CD14-positive monocyte (primary cell): ENCODE data around the gene ZBTB26. TPM values are rescaled to one million over a fixed set of nuclear protein-coding genes. Genes with fewer than 3 reads are reported as not detected.

Experiments
- DNase-seq, 3 donors: peaks; one replicate each; pipeline ENCODE4 v3.0.0-alpha.2; 2011 to 2022
- H2AFZ ChIP-seq: 2 replicates; pipeline ENCODE4 v1.6.0; 2012; ENCODE audit warnings: mild to moderate bottlenecking, low read depth, low read length, inconsistent platforms; ENCODE audit not compliant: insufficient read depth, poor library complexity, severe bottlenecking
- H3K27ac ChIP-seq, 2 donors: 1 replicate in 1 of 2; 2 replicates in 1 of 2; pipeline ENCODE4 v1.5.1; 2012 to 2013; ENCODE audit warnings: low read length in 2 of 2, control low read depth in 1 of 2, inconsistent platforms in 1 of 2, low read depth in 1 of 2, mild to moderate bottlenecking in 1 of 2
- H3K27me3 ChIP-seq, 2 donors: one replicate each; pipeline versions ENCODE4 v1.6.0 to v1.6.1; 2011 to 2013; ENCODE audit warnings: low read length in 2 of 2; ENCODE audit not compliant: control insufficient read depth in 2 of 2, insufficient read depth in 2 of 2
- H3K36me3 ChIP-seq, 2 donors: replicated peaks in 1 of 2; 1 replicate in 1 of 2; 2 replicates in 1 of 2; pipeline versions ENCODE4 v1.5.1 to v1.6.1; 2012 to 2013; ENCODE audit warnings: low read length in 2 of 2, control low read depth in 1 of 2, inconsistent platforms in 1 of 2, mild to moderate bottlenecking in 1 of 2; ENCODE audit not compliant: insufficient read depth in 2 of 2, control insufficient read depth in 1 of 2
- H3K4me1 ChIP-seq, 2 donors: 1 replicate in 1 of 2; 2 replicates in 1 of 2; pipeline versions ENCODE4 v1.5.1 to v1.6.1; 2012 to 2013; ENCODE audit warnings: low read length in 2 of 2, control low read depth in 1 of 2, inconsistent platforms in 1 of 2, mild to moderate bottlenecking in 1 of 2, moderate library complexity in 1 of 2; ENCODE audit not compliant: insufficient read depth in 2 of 2, control insufficient read depth in 1 of 2
- H3K4me2 ChIP-seq: replicated peaks from 2 replicates; pipeline ENCODE3; 2012; ENCODE audit warnings: low read length, moderate library complexity, mild to moderate bottlenecking; ENCODE audit not compliant: poor library complexity, severe bottlenecking; ENCODE audit errors: extremely low read depth
- H3K4me3 ChIP-seq, 3 experiments: fragments of 200-600 bp in 1 of 3; sonication (generic) in 1 of 3; replicated peaks in 1 of 3; 1 replicate in 2 of 3; 2 replicates in 1 of 3; pipeline ENCODE4 v1.5.1; 2011 to 2013; ENCODE audit warnings: low read length in 3 of 3, mild to moderate bottlenecking in 3 of 3, control low read depth in 2 of 3, low read depth in 2 of 3, inconsistent platforms in 1 of 3, moderate library complexity in 1 of 3
- H3K79me2 ChIP-seq: 2 replicates; pipeline ENCODE4 v1.6.0; 2012; ENCODE audit warnings: mild to moderate bottlenecking, control low read depth, inconsistent platforms, low read length, moderate library complexity; ENCODE audit not compliant: insufficient read depth
- H3K9ac ChIP-seq: 2 replicates; pipeline ENCODE4 v1.6.0; 2017; ENCODE audit warnings: low read length, mild to moderate bottlenecking; ENCODE audit not compliant: insufficient read depth, poor library complexity, severe bottlenecking
- H3K9me3 ChIP-seq, 2 donors: replicated peaks in 1 of 2; 1 replicate in 1 of 2; 2 replicates in 1 of 2; pipeline versions ENCODE4 v1.5.1 to v1.6.1; 2012 to 2013; ENCODE audit warnings: low read length in 2 of 2, control low read depth in 1 of 2; ENCODE audit not compliant: control insufficient read depth in 1 of 2, insufficient read depth in 1 of 2
- H4K20me1 ChIP-seq: 2 replicates; pipeline ENCODE4 v1.6.0; 2012; ENCODE audit warnings: mild to moderate bottlenecking, low read length, control low read depth, moderate library complexity; ENCODE audit not compliant: insufficient read depth
- H3K27ac Mint-ChIP-seq, 7 donors: one replicate each; pipeline ENCODE4 v1.8.0; 2020; ENCODE audit warnings: mild to moderate bottlenecking in 7 of 7, mixed read lengths in 7 of 7, moderate library complexity in 6 of 7, inconsistent platforms in 2 of 7
- H3K27me3 Mint-ChIP-seq, 3 donors: one replicate each; pipeline ENCODE4 v1.8.0; 2021 to 2022; ENCODE audit warnings: low read depth in 3 of 3, mild to moderate bottlenecking in 3 of 3, mixed read lengths in 3 of 3, moderate library complexity in 3 of 3, inconsistent platforms in 1 of 3
- H3K36me3 Mint-ChIP-seq, 2 donors: one replicate each; pipeline ENCODE4 v1.8.0; 2020; ENCODE audit warnings: mixed read lengths in 2 of 2, inconsistent platforms in 1 of 2, mild to moderate bottlenecking in 1 of 2
- H3K4me1 Mint-ChIP-seq: one replicate; pipeline ENCODE4 v1.8.0; 2020; ENCODE audit warnings: mild to moderate bottlenecking, mixed read lengths
- H3K4me3 Mint-ChIP-seq, 2 donors: one replicate each; pipeline ENCODE4 v1.8.0; 2020; ENCODE audit warnings: mild to moderate bottlenecking in 2 of 2, mixed read lengths in 2 of 2, moderate library complexity in 1 of 2
- H3K9me3 Mint-ChIP-seq, 7 donors: one replicate each; pipeline ENCODE4 v1.8.0; 2020 to 2022; ENCODE audit warnings: mixed read lengths in 7 of 7, mild to moderate bottlenecking in 6 of 7, moderate library complexity in 6 of 7, inconsistent platforms in 2 of 7
- CTCF ChIP-seq: fragments of 200-600 bp; IDR thresholded peaks from one replicate; pipeline ENCODE4 v1.8.0; 2022; ENCODE audit warnings: antibody characterized with exemption, mild to moderate bottlenecking
- WGBS: methylation state at CpG from one replicate; pipeline ENCODE4 v1.1.5; 2013; ENCODE audit warnings: missing lambda C conversion rate; ENCODE audit not compliant: insufficient coverage; 5-methylcytosine and 5-hydroxymethylcytosine counted together
- intact Hi-C, 2 donors: fragments of 100-400 bp; cut with micrococcal nuclease; formaldehyde crosslinking; loops; one replicate each; pipeline versions ENCODE4 v1.15.0 to v1.15.1; 2023
- polyA minus RNA-seq: library from RNA; depleted of rRNA, polyadenylated mRNA; stranded (reverse); fragments of >200 nt; gene quantifications from 2 replicates; pipeline ENCODE4 v1.2.3, GENCODE V29; 2012
- polyA plus RNA-seq, 3 donors: library from polyadenylated mRNA; depleted of rRNA in 1 of 3; unstranded in 2 of 3; stranded (reverse) in 1 of 3; fragments of 300-500 nt in 2 of 3; fragments of >200 nt in 1 of 3; fragmentation: Illumina TruSeq in 2 of 3; gene quantifications; 1 replicate in 2 of 3; 2 replicates in 1 of 3; pipeline ENCODE4 v1.2.3, GENCODE V29; 2012 to 2021
- total RNA-seq, 12 experiments: library from RNA in 1 of 12; stranded (reverse) in 1 of 12; fragments of 120-200 nt in 1 of 12; gene quantifications; one replicate each; pipeline ENCODE4 v1.2.4 and lab custom pipeline; 2013 to 2026; ENCODE audit warnings: mixed read lengths in 6 of 12, inconsistent platforms in 1 of 12

The ZBTB26 gene
- total RNA-seq (2013) = 4.9 TPM
- polyA plus RNA-seq (1 to 10 TPM in 1 of 3 donors, under 1 TPM in 2; 0.42 to 5.1 (median 0.48) TPM), polyA minus RNA-seq (1.5 and 2.3 TPM in 2 replicates), total RNA-seq (lab: John Stamatoyannopoulos, UW) (4.7 to 13.9 (median 11.0) reads per million in 11 experiments)

GRCh38 chr9:122931226-122932121 is at the start of gene ZBTB26:
ZBTB26 (minus strand) TSS chr9:122931512; CDS start chr9:122919934, 11,578 bp downstream.
- H4K20me1 ChIP-seq = no peaks in the 10 kb centered on the region
- peak within 1 kb of the TSS; percentile 87 to 93 for H3K27ac ChIP-seq
- no peak for TF ChIP-seq CTCF
- Mint-ChIP-seq H3K27ac (peak within 1 kb of the TSS in 1 of 7 donors; percentile 97), H3K9me3 (no peaks in the 10 kb centered on the region), H3K27me3 (no peaks in the 10 kb centered on the region), H3K4me1 (peaks cover 19% of the 10 kb centered on the region), H3K36me3 (peaks cover 13 to 15% of the 10 kb centered on the region in 2 donors), H3K4me3 (no peak within 1 kb of the TSS)
- H3K4me2 ChIP-seq = peak within 1 kb of the TSS; percentile 79
- H2AFZ ChIP-seq = peak within 1 kb of the TSS; percentile 90
- intact Hi-C loops = no loop called here
- H3K9me3 ChIP-seq = no peaks in the 10 kb centered on the region
- under 1% methylated on average over 47 of the region's 51 CpGs for WGBS
- peak within 1 kb of the TSS; percentile 79 to 88 (median 87) for H3K4me3 ChIP-seq
- peak within 1 kb of the TSS; percentile 89 for H3K9ac ChIP-seq
- peak; percentile 88 to 93 (median 92) for DNase-seq
- peaks cover 89% of the 10 kb centered on the region for H3K79me2 ChIP-seq
- peaks cover 34 to 42% of the 10 kb centered on the region in 2 donors for H3K4me1 ChIP-seq
- H3K36me3 ChIP-seq = peaks cover 3 to 6% of the 10 kb centered on the region in 2 donors
- H3K27me3 ChIP-seq = no peaks in the 10 kb centered on the region

- Histone ChIP-seq H3K4me1 (no peaks in the 10 kb centered on the region), H3K4me2 (no peak overlapping the region), H3K4me3 (no peak overlapping the region), H3K36me3 (peaks cover 5 to 36% of the 10 kb centered on the region in 2 donors), H3K79me2 (peaks cover 16% of the 10 kb centered on the region), H3K9ac (no peak overlapping the region), H4K20me1 (peaks cover 26% of the 10 kb centered on the region), H3K27me3 (no peaks in the 10 kb centered on the region), H3K9me3 (no peaks in the 10 kb centered on the region), H3K27ac (no peak overlapping the region), H2AFZ (no peak overlapping the region)
- intact Hi-C loops = no loop called here
- H3K27ac Mint-ChIP-seq = no peak overlapping the region
- no peaks in the 10 kb centered on the region for H3K27me3 Mint-ChIP-seq
- H3K36me3 Mint-ChIP-seq = peaks cover 16 to 31% of the 10 kb centered on the region in 2 donors
- no CpG with 5 or more reads among the region's 2 CpGs for WGBS
- H3K4me3 Mint-ChIP-seq = no peak overlapping the region
- no peak for TF ChIP-seq CTCF
- no peaks in the 10 kb centered on the region for H3K4me1 Mint-ChIP-seq
- no peaks in the 10 kb centered on the region for H3K9me3 Mint-ChIP-seq
- DNase-seq = no peak
Measured at GRCh38 chr9:122978601-122979000, 47.3 kb upstream of the ZBTB26 start.
